ENCODE data around the gene TP53.

Gene TP53

DNA sequence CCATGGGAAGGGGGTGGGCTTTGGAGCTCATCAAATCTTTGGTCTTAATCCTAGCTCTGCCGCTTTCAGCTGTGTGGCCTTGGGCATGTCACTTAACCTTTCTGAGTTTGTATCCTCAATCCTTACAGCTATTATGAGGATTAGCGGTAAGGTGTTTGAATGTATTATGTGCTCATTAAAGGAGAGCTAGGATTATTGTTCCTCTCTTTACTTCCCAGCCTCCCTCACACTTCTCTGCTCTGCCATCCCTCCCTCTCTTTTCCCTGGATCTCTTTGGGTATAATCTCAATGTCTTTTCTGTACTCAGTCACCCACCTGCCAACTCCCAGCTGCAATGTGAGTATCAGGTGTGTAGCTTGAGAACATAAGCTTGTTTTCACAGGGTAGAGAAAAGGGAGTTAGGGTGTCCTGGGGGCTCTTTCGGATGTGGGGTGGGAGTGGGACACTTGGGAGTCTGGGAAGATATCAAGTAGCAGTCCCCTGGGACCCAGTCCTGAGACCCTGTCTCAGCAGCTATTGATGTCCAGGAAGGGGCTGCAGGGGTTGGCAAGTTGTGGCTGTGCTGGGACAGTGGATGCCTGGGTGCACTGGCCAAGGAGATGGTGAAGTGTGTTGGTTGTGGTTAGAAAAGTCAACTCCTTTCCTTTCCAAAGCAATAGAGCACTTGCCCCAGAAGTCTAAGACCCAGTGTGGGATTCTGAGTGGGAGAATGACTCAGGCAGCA, 19.5 kb upstream of the TP53 start:
- no peak for DNase-seq (ENCODE audit: low read depth)

GRCh38 chr17:7705269-7706255, 18.3 kb upstream of the TP53 start:
- DNase-seq (ENCODE audit: low read depth): no peak

GRCh38 chr17:7704601-7705268, 17.4 kb upstream of the TP53 start, which contains the start of gene EFNB3:
TSS of gene EFNB3 (plus strand) at chr17:7705202. CDS start at chr17:7705599, 397 bp downstream.
- no peak for DNase-seq (ENCODE audit: low read depth)

DNA sequence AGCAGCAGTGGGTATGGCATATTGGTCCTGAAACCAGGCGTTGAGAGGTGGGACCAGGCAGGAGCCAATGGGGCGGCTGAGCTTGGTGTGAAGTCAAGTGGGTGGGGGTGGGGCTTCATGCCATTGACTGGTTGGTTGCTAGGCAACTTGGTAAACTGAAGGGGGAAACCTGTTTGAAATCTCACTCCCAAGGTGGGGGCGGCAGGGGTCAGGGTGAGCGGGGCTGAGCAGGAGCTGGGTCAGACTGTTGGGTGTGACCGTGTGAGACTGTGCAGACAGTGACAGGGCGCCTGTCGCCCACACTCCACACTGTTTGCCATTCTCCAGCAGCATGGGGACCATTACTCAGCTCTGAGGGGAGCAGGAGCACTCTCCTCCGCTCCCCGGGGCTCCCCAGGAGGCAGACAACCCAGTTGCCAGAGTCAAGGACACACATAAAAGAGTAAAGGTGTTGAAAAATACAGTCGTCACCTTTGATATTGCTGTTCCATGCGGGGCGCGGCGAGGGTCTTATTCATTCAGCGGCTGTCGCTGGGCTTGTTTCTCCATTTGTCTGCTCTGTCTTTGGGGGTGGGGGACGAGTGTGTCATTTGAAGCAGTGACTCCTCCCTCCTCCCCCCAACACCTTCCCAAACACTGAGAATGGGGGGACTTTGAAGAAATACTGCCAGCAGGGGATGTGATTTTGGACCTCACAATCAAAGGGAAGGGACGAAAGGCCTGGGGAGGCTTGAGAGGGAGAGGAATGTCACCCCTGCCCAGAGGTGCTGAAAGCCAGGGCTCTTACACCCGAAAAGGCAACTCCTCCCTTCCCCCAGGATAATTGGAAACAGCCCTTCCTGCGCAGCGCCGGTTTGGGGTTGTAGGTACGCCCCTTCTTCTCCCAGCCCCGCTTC, 16.5 kb upstream of the TP53 start:
- no peak for DNase-seq (ENCODE audit: low read depth)

- no peak for DNase-seq (ENCODE audit: low read depth)
Measured at GRCh38 chr17:7702776-7703175, 15.5 kb upstream of the TP53 start.

- no peak for DNase-seq (ENCODE audit: low read depth)
Measured at GRCh38 chr17:7701681-7702080, 14.4 kb upstream of the TP53 start.

- no peak for DNase-seq (ENCODE audit: low read depth)
Measured at GRCh38 chr17:7700510-7700909, 13.2 kb upstream of the TP53 start.

GRCh38 chr17:7697828-7698588, 10.7 kb upstream of the TP53 start:
- no peak for DNase-seq (ENCODE audit: low read depth)

GRCh38 chr17:7695586-7695985, 8.3 kb upstream of the TP53 start:
- no peak for DNase-seq (ENCODE audit: low read depth)

GRCh38 chr17:7688808-7689316, 1.6 kb upstream of the TP53 start:
- DNase-seq (ENCODE audit: low read depth): no peak

- peak; percentile 99 for DNase-seq (ENCODE audit: low read depth)
Measured at GRCh38 chr17:7687908-7688807, 868 bp upstream of the TP53 start, which contains the start of gene WRAP53. TSS of gene WRAP53 (plus strand) at chr17:7688477. CDS start at chr17:7688649, 172 bp downstream.

DNA sequence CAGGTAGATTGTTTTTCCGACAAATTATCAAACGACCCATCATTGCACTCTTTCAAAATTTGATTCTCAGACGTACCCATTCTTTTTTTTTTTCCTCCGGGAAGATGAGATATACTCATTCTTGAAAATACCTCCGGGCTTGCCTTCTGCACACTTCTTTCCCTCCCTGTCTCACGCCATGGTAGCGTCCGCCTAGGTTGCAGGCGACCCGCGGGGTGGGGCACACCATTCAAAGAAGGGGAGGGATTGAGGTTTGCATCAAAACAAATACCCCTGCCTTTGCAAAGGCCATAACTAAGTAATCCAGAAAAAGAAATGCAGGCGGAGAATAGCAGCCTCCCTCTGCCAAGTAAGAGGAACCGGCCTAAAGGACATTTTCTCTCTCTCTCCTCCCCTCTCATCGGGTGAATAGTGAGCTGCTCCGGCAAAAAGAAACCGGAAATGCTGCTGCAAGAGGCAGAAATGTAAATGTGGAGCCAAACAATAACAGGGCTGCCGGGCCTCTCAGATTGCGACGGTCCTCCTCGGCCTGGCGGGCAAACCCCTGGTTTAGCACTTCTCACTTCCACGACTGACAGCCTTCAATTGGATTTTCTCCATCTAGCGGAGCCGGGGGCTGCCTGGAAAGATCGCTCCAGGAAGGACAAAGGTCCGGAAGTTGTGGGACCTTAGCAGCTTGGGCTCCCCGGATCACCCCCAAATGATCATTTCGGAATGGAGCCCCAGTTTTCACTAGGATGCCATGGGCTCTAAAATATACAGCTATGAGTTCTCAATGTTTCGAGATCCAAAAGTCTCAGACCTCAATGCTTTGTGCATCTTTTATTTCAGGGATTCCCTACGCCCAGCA, 843 bp downstream of the TP53 start:
- DNase-seq (ENCODE audit: low read depth): peak; percentile 77

DNA sequence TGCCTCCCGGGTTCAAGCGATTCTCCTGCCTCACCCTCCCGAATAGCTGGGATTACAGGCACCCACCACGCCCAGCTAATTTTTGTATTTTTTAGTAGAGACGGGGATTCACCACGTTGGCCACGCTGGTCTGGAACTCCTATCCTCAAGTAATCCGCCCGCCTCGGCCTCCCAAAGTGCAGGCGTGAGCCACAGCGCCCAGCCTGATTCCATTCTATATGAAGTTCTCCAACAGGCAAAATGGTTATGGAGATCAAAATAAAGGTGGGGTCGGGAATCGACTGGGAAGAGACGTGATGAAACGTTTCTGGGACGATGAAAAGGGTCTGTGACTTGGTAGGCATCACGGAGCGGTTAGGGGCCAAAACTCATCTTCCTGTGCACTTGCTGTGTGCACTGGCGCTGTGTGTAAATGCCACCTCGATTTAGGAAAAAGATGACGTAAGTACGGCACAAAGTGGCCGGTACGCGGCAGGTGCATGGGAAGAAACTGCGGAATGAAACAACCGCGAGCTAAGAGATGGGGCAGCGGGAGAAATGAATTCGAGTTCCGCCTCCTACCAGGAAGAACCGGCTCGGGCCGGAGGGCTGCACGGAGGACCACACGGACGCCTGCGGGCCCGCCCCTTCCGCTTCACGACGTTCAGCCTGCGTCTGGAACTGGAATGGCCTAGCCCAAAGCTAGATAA, 1.6 kb downstream of the TP53 start:
- peak; percentile 87 for DNase-seq (ENCODE audit: low read depth)

GRCh38 chr17:7684851-7685532, 2.3 kb downstream of the TP53 start:
- DNase-seq (ENCODE audit: low read depth): no peak

DNA sequence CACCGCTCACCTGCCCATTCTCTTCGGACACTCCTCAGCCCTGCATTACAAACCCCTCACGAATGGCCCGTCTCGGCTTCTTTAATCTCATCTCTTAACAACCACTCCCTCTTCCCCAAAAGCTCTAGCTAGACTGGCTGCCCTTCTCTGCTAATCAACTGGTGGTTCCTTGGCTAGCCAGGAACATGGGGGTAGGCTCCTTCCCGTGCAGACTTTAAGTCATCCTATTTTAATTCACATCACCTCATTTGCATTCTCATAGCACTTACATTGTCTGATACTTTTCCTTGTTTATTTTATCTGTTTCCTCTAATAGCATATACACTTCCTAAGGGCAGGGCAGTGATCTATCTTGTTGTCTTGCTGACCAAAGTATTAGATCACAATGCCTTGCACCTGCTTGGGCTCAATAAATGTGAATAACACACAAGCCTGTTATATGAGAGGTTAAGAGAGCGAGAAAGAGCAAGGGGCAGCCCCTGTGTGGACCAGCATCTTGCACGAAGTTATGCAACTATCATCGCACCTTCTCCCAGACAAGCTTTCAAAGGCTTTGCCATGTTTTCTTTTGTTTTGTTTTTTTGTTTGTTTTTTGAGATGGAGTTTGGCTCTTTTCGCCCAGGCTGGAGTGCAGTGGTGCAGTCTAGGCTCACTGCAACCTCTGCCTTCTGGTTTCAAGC, 9.8 kb downstream of the TP53 start:
- DNase-seq (ENCODE audit: low read depth): no peak

DNA sequence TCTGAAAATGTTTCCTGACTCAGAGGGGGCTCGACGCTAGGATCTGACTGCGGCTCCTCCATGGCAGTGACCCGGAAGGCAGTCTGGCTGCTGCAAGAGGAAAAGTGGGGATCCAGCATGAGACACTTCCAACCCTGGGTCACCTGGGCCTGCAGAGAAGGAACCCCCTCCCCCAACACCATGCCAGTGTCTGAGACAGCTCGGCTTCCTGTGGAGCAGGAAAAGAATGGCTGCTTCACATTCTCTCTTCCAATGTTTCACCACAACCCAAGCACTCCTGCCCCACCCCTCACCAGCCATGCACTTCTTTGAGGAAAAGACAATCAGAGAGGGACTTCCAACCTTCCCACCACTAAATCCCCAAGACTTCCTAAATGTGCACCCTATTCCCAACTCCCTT, 10.8 kb downstream of the TP53 start:
- no peak for DNase-seq (ENCODE audit: low read depth)

- no peak for DNase-seq (ENCODE audit: low read depth)
Measured at GRCh38 chr17:7674934-7675333, 12.4 kb downstream of the TP53 start.
